AG04450 (cell line): ENCODE measurements around the gene SLC24A4. TPM values are rescaled to one million over a fixed set of nuclear protein-coding genes. Genes with fewer than 3 reads are reported as not detected.

ENCODE experiments used
- CTCF ChIA-PET: fragments of 300-600, 350-600 bp; formaldehyde crosslinking; extraction: SDS; loops from one replicate; lab custom pipeline; 2022; ENCODE audit warnings: antibody characterized with exemption, inconsistent platforms; lab: Charles Lee
- POLR2A ChIA-PET: fragments of 350-600 bp; formaldehyde crosslinking; extraction: SDS; loops from one replicate; lab custom pipeline; 2021; ENCODE audit warnings: antibody characterized with exemption, inconsistent platforms; lab: Yijun Ruan, JAX
- DNase-seq: peaks from one replicate; pipeline ENCODE4 v3.0.0-alpha.2; 2011; ENCODE audit warnings: low read depth, low spot score
- H3K27ac ChIP-seq: one replicate; pipeline ENCODE4 v1.5.1; 2012; ENCODE audit warnings: low read depth, low read length, control low read depth
- H3K27me3 ChIP-seq: one replicate; pipeline ENCODE4 v1.6.0; 2012; ENCODE audit warnings: low read length; ENCODE audit not compliant: control insufficient read depth, insufficient read depth
- H3K4me3 ChIP-seq: 2 replicates; pipeline ENCODE4 v1.5.1; 2011; ENCODE audit warnings: mild to moderate bottlenecking, low read depth, low read length, control low read depth
- H3K9me3 ChIP-seq: 2 replicates; pipeline ENCODE4 v1.5.1; 2012; ENCODE audit warnings: low read length; ENCODE audit not compliant: control insufficient read depth, insufficient read depth
- CTCF ChIP-seq: IDR thresholded peaks from 2 replicates; pipeline ENCODE4 v1.5.1; 2011; ENCODE audit warnings: low read depth, low read length, control low read depth, inconsistent platforms
- polyA plus RNA-seq: library from polyadenylated mRNA; depleted of rRNA; stranded (reverse); fragments of >200 nt; gene quantifications from 2 replicates; pipeline ENCODE4 v1.2.3, GENCODE V29; 2011

SLC24A4 gene
- polyA plus RNA-seq, 1 experiment = not detected

DNA sequence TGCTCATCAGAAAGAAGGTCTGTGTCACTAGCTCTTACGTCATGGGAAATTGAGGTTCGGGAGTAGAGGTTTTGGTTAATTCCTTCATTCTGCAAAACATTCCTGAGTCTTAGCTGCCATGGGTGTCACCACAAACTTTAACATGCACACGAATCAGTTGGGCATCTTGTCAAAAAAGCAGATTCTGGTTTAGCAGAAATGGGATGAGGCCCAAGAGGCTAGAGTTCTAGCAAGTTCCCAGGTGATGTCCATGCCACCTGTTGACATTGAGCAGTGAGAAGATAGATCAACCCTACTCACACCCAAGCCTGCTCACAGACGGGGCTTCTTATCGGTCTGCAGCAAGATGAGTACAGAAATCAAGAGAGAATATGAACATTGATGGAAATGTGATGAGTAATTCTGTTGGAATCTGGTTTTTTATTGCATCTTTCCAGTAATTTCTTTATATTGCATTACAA lies 179.0 kb downstream of the SLC24A4 start:
- no peak for TF ChIP-seq CTCF
- no peaks in the 10 kb centered on the region for H3K27me3 ChIP-seq
- ChIA-PET POLR2A (no interaction called here), CTCF (no interaction called here)
- H3K9me3 ChIP-seq = no peaks in the 10 kb centered on the region; the same call in 1 of the 2 replicates
- H3K27ac ChIP-seq = no peak overlapping the region
- DNase-seq = no peak
- H3K4me3 ChIP-seq = no peak overlapping the region

- H3K27me3 ChIP-seq = no peaks in the 10 kb centered on the region
- no peak for TF ChIP-seq CTCF
- no peak overlapping the region for H3K27ac ChIP-seq
- CTCF ChIA-PET = no interaction called here
- no peak for DNase-seq
- POLR2A ChIA-PET = interaction anchor here (0.5 kb wide), 1 partner anchor 578 kb away, joined by 3 read pairs; no protein-coding TSS in a partner anchor
- no peaks in the 10 kb centered on the region; the same call in 1 of the 2 replicates for H3K9me3 ChIP-seq
- H3K4me3 ChIP-seq = no peak overlapping the region
These were observed 179.7 kb downstream of the SLC24A4 start for GRCh38 chr14:92502541-92503286.

- ChIA-PET CTCF (interaction anchor here (0.9 kb wide), 1 partner anchor 280 kb away, joined by 3 read pairs; no protein-coding TSS in a partner anchor), POLR2A (no interaction called here)
These were observed 181.0 kb downstream of the SLC24A4 start for GRCh38 chr14:92503756-92504491.

GRCh38 chr14:92505826-92506225 lies 182.9 kb downstream of the SLC24A4 start:
- CTCF ChIA-PET = no interaction called here

More at GRCh38 chr14:92503756-92504491, 181.0 kb downstream of the SLC24A4 start:
- Histone ChIP-seq H3K4me3 (no peak overlapping the region), H3K27me3 (no peaks in the 10 kb centered on the region), H3K27ac (no peak overlapping the region), H3K9me3 (no peaks in the 10 kb centered on the region; the same call in 1 of the 2 replicates)
- no peak for DNase-seq
- no peak for TF ChIP-seq CTCF

More at GRCh38 chr14:92505826-92506225, 182.9 kb downstream of the SLC24A4 start:
- DNase-seq = no peak
- H3K4me3 ChIP-seq = no peak overlapping the region
- no peaks in the 10 kb centered on the region for H3K27me3 ChIP-seq
- H3K9me3 ChIP-seq = no peaks in the 10 kb centered on the region; the same call in 1 of the 2 replicates
- no peak overlapping the region for H3K27ac ChIP-seq
- POLR2A ChIA-PET = no interaction called here
- TF ChIP-seq CTCF = no peak
